Thoracic aorta (tissue), 2 donors: ENCODE data around the gene TSPAN4. TPM values are rescaled to one million over a fixed set of nuclear protein-coding genes. Genes with fewer than 3 reads are reported as not detected.

ENCODE experiments used
- ATAC-seq: fragments of 150-250 bp; one replicate; pipeline ENCODE4 v1.8.0; 2017; ENCODE audit warnings: low read depth; ENCODE audit not compliant: insufficient number of reproducible peaks, low FRiP score
- DNase-seq: peaks from one replicate; pipeline ENCODE4 v3.0.0-alpha.2; 2020; ENCODE audit warnings: low spot score
- H3K27ac ChIP-seq, 2 donors: fragments of 200-600 bp; sonication (generic); 1 replicate in 1 of 2; 2 replicates in 1 of 2; pipeline ENCODE4 v1.5.1; 2016; ENCODE audit warnings: mild to moderate bottlenecking in 2 of 2, moderate library complexity in 2 of 2
- H3K27me3 ChIP-seq: fragments of 200-600 bp; sonication (generic); replicated peaks from 2 replicates; pipeline ENCODE4 v1.6.0; 2016; ENCODE audit warnings: mild to moderate bottlenecking; ENCODE audit not compliant: insufficient read depth
- H3K36me3 ChIP-seq: fragments of 200-600 bp; sonication (generic); one replicate; pipeline ENCODE4 v1.5.1; 2016
- H3K4me1 ChIP-seq, 2 donors: fragments of 200-600 bp; sonication (generic); 1 replicate in 1 of 2; 2 replicates in 1 of 2; pipeline versions ENCODE4 v1.5.1 to v1.6.0; 2016; ENCODE audit warnings: low read depth in 2 of 2, mild to moderate bottlenecking in 1 of 2; ENCODE audit not compliant: control insufficient read depth in 1 of 2
- H3K4me3 ChIP-seq: fragments of 200-600 bp; sonication (generic); 2 replicates; pipeline ENCODE4 v1.5.1; 2016; ENCODE audit warnings: mild to moderate bottlenecking
- H3K9me3 ChIP-seq: fragments of 200-600 bp; sonication (generic); 2 replicates; pipeline ENCODE4 v1.5.1; 2016
- CTCF ChIP-seq: fragments of 200-600 bp; sonication (generic); IDR thresholded peaks from one replicate; pipeline ENCODE4 v1.5.1; 2019; ENCODE audit warnings: antibody characterized with exemption
- total RNA-seq, 2 donors: library from RNA; depleted of rRNA; stranded (reverse); fragments of >200 nt; gene quantifications; one replicate each; pipeline versions ENCODE4 v1.1.0 to v1.2.3, GENCODE V29; 2016

The TSPAN4 gene
- total RNA-seq, 2 donors from 2014 or later: 55.5 to 107 TPM

GRCh38 chr11:828506-829175 is 14.0 kb upstream of the TSPAN4 start:
- Histone ChIP-seq H3K9me3 (no peaks in the 10 kb centered on the region), H3K27me3 (peaks cover 6% of the 10 kb centered on the region), H3K36me3 (peaks cover 23% of the 10 kb centered on the region), H3K4me3 (peak overlapping the region; percentile 75), H3K27ac (peak overlapping the region in 1 of 2 donors; percentile 39), H3K4me1 (peaks cover 40 to 60% of the 10 kb centered on the region in 2 donors)
- TF ChIP-seq CTCF: no peak
- ATAC-seq (no peak), DNase-seq (no peak)

- no peaks in the 10 kb centered on the region for H3K9me3 ChIP-seq
- TF ChIP-seq CTCF: no peak
- H3K4me1 ChIP-seq: peaks cover 40 to 66% of the 10 kb centered on the region in 2 donors
- ATAC-seq: no peak
- H3K27ac ChIP-seq: peak overlapping the region in 1 of 2 donors; percentile 40
- peaks cover 17% of the 10 kb centered on the region for H3K36me3 ChIP-seq
- peak overlapping the region; percentile 75 for H3K4me3 ChIP-seq
- DNase-seq: no peak
- H3K27me3 ChIP-seq: peaks cover 6% of the 10 kb centered on the region
These were observed 13.3 kb upstream of the TSPAN4 start for GRCh38 chr11:829176-829846.

GRCh38 chr11:829847-830294 is 12.8 kb upstream of the TSPAN4 start:
- no peak for ATAC-seq
- H3K9me3 ChIP-seq: no peaks in the 10 kb centered on the region
- peak overlapping the region; percentile 75 for H3K4me3 ChIP-seq
- peaks cover 11% of the 10 kb centered on the region for H3K36me3 ChIP-seq
- peaks cover 44 to 72% of the 10 kb centered on the region in 2 donors for H3K4me1 ChIP-seq
- DNase-seq: no peak
- TF ChIP-seq CTCF: no peak
- peaks cover 6% of the 10 kb centered on the region for H3K27me3 ChIP-seq
- peak overlapping the region in 1 of 2 donors; percentile 40 for H3K27ac ChIP-seq

- DNase-seq (no peak), ATAC-seq (no peak)
- Histone ChIP-seq H3K27ac (no peak overlapping the region), H3K4me3 (peak overlapping the region; percentile 75), H3K4me1 (peaks cover 48 to 78% of the 10 kb centered on the region in 2 donors), H3K9me3 (no peaks in the 10 kb centered on the region), H3K27me3 (peaks cover 6% of the 10 kb centered on the region), H3K36me3 (peaks cover 5% of the 10 kb centered on the region)
- TF ChIP-seq CTCF: no peak
These were observed 12.1 kb upstream of the TSPAN4 start for GRCh38 chr11:830295-831117.
